Smooth muscle cell (in vitro differentiated cells): ENCODE data around the gene PGF. TPM values are rescaled to one million over a fixed set of nuclear protein-coding genes. Genes with fewer than 3 reads are reported as not detected.

Experiments used
- DNase-seq: peaks from one replicate; lab custom pipeline; 2025; ENCODE audit not compliant: unreplicated experiment; lab: John Stamatoyannopoulos, UW
- H2AFZ ChIP-seq: fragments of 200-600 bp; sonication (generic); 2 replicates; pipeline ENCODE4 v1.6.0; 2016; ENCODE audit warnings: antibody characterized with exemption, low read depth, mild to moderate bottlenecking
- H3F3A ChIP-seq: fragments of 200-600 bp; sonication (generic); 2 replicates; pipeline ENCODE4 v1.6.0; 2017; ENCODE audit warnings: antibody characterized with exemption, low read depth
- H3K27ac ChIP-seq: fragments of 200-600 bp; sonication (generic); 2 replicates; pipeline ENCODE4 v1.5.1; 2016; ENCODE audit warnings: low read depth, mild to moderate bottlenecking
- H3K27me3 ChIP-seq: fragments of 200-600 bp; sonication (generic); 2 replicates; pipeline ENCODE4 v1.6.1; 2016; ENCODE audit warnings: low read depth, mild to moderate bottlenecking
- H3K36me3 ChIP-seq: fragments of 200-600 bp; sonication (generic); 2 replicates; pipeline ENCODE4 v1.5.1; 2016; ENCODE audit warnings: low read depth
- H3K4me1 ChIP-seq: fragments of 200-600 bp; sonication (generic); 2 replicates; pipeline ENCODE4 v1.5.1; 2016; ENCODE audit warnings: low read depth
- H3K4me2 ChIP-seq: fragments of 200-600 bp; sonication (generic); 2 replicates; pipeline ENCODE4 v1.6.0; 2016; ENCODE audit warnings: mild to moderate bottlenecking
- H3K4me3 ChIP-seq: fragments of 200-600 bp; sonication (generic); 2 replicates; pipeline ENCODE4 v1.5.1; 2016; ENCODE audit warnings: mild to moderate bottlenecking
- H3K79me2 ChIP-seq: fragments of 200-600 bp; sonication (generic); 2 replicates; pipeline ENCODE4 v1.6.0; 2016; ENCODE audit warnings: low read depth, mild to moderate bottlenecking
- H3K9ac ChIP-seq: fragments of 200-600 bp; sonication (generic); 2 replicates; pipeline ENCODE4 v1.6.0; 2016; ENCODE audit warnings: low read depth
- H3K9me3 ChIP-seq: fragments of 200-600 bp; sonication (generic); replicated peaks from 2 replicates; pipeline ENCODE4 v1.5.1; 2016; ENCODE audit warnings: low read depth
- H4K20me1 ChIP-seq: fragments of 200-600 bp; sonication (generic); 2 replicates; pipeline ENCODE4 v1.6.0; 2016; ENCODE audit warnings: low read depth
- WGBS: methylation state at CpG from one replicate; pipeline ENCODE4 v1.1.7; 2016; ENCODE audit warnings: low lambda C conversion rate; 5-methylcytosine and 5-hydroxymethylcytosine counted together
- polyA plus RNA-seq: library from polyadenylated mRNA; unstranded; fragments of >200 nt; fragmentation: Nextera tagmentation; extraction: Ambion mirVana; gene quantifications from 2 replicates; pipeline ENCODE4 v1.2.1, GENCODE V29; 2016
- total RNA-seq: library from RNA; depleted of rRNA; stranded (reverse); fragments of >200 nt; gene quantifications from 2 replicates; pipeline ENCODE4 v1.2.3, GENCODE V29; 2014
- TF ChIP-seq, protein P1 (sequence below): fragments of 200-600 bp; sonication (generic); IDR thresholded peaks from 2 replicates; pipeline ENCODE4 v1.5.1; 2017; ENCODE audit warnings: borderline replicate concordance, mild to moderate bottlenecking, antibody characterized with exemption; ENCODE audit not compliant: insufficient read depth, poor library complexity, severe bottlenecking

PGF gene
- total and polyA plus RNA-seq, 2 experiments from 2014 or later: 15.4 to 30.6 TPM

DNA sequence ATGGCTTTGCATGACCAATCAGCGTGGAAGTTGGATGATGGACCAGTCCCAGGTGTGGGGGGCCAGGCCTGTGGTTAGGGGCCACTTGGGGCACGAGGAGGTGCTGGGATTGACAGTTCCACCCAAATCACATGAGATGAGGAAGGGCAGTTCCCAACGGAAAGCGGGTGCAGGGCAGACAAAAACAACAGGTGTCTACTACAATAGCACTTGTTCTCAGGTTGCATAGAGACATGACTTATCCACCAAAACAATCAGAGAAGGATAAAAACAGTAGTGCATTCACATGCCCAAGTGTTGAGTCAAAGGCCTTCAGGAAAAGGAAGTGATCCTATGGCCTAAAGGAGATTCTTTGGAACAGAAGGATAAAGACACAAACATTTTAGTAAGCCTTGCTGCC is 32.7 kb upstream of the PGF start:
- Histone ChIP-seq H3K4me3 (no peak overlapping the region), H3K4me1 (peaks cover 6% of the 10 kb centered on the region), H3K4me2 (no peak overlapping the region), H3K9me3 (no peaks in the 10 kb centered on the region), H3F3A (no peaks in the 10 kb centered on the region), H3K36me3 (no peaks in the 10 kb centered on the region), H4K20me1 (no peaks in the 10 kb centered on the region), H2AFZ (no peak overlapping the region), H3K9ac (no peak overlapping the region), H3K27ac (no peak overlapping the region), H3K79me2 (no peaks in the 10 kb centered on the region), H3K27me3 (no peaks in the 10 kb centered on the region)
- 86% methylated on average over 4 of the region's 4 CpGs for WGBS
- no peak for DNase-seq
- TF ChIP-seq, protein P1, sequence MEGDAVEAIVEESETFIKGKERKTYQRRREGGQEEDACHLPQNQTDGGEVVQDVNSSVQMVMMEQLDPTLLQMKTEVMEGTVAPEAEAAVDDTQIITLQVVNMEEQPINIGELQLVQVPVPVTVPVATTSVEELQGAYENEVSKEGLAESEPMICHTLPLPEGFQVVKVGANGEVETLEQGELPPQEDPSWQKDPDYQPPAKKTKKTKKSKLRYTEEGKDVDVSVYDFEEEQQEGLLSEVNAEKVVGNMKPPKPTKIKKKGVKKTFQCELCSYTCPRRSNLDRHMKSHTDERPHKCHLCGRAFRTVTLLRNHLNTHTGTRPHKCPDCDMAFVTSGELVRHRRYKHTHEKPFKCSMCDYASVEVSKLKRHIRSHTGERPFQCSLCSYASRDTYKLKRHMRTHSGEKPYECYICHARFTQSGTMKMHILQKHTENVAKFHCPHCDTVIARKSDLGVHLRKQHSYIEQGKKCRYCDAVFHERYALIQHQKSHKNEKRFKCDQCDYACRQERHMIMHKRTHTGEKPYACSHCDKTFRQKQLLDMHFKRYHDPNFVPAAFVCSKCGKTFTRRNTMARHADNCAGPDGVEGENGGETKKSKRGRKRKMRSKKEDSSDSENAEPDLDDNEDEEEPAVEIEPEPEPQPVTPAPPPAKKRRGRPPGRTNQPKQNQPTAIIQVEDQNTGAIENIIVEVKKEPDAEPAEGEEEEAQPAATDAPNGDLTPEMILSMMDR: no peak

DNA sequence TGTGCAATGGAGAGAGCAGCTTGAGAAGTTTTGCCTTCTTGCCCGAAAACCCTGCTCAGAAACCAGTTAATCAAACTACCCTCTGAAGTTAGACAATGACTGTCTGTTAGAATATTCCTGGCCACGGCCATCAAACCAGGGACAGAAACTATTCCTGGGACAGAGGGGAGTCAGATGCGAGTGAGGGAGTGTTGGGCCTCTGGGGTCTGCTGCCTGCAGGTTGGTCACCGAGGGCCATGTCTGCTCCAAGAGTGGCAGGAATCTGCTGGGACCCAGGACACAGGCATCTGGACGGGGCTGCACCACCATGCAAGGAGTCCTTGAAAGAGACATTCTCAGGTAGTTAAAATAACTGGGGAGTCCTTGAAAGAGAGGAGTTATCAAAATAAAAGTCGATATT is 30.4 kb upstream of the PGF start:
- Histone ChIP-seq H3K9ac (no peak overlapping the region), H4K20me1 (no peaks in the 10 kb centered on the region), H3K79me2 (no peaks in the 10 kb centered on the region), H3K36me3 (no peaks in the 10 kb centered on the region), H3K27ac (no peak overlapping the region), H3F3A (no peaks in the 10 kb centered on the region), H3K4me2 (no peak overlapping the region), H3K27me3 (no peaks in the 10 kb centered on the region), H3K9me3 (no peaks in the 10 kb centered on the region), H3K4me1 (peaks cover 13% of the 10 kb centered on the region), H2AFZ (no peak overlapping the region), H3K4me3 (no peak overlapping the region)
- no peak for DNase-seq
- WGBS: 90% methylated on average over 6 of the region's 6 CpGs
- TF ChIP-seq, protein P1: no peak

GRCh38 chr14:74985028-74985310 is 29.6 kb upstream of the PGF start:
- H3K27ac ChIP-seq: no peak overlapping the region
- H3K27me3 ChIP-seq: no peaks in the 10 kb centered on the region
- H3K4me1 ChIP-seq: peaks cover 18% of the 10 kb centered on the region
- no peak for DNase-seq
- H3K9me3 ChIP-seq: no peaks in the 10 kb centered on the region
- no peaks in the 10 kb centered on the region for H4K20me1 ChIP-seq
- H3K4me2 ChIP-seq: no peak overlapping the region
- H3K79me2 ChIP-seq: no peaks in the 10 kb centered on the region
- WGBS: 79% methylated on average over 10 of the region's 10 CpGs
- H3F3A ChIP-seq: no peaks in the 10 kb centered on the region
- H3K9ac ChIP-seq: no peak overlapping the region
- no peak overlapping the region for H3K4me3 ChIP-seq
- TF ChIP-seq, protein P1: no peak
- no peak overlapping the region for H2AFZ ChIP-seq
- H3K36me3 ChIP-seq: no peaks in the 10 kb centered on the region

DNA sequence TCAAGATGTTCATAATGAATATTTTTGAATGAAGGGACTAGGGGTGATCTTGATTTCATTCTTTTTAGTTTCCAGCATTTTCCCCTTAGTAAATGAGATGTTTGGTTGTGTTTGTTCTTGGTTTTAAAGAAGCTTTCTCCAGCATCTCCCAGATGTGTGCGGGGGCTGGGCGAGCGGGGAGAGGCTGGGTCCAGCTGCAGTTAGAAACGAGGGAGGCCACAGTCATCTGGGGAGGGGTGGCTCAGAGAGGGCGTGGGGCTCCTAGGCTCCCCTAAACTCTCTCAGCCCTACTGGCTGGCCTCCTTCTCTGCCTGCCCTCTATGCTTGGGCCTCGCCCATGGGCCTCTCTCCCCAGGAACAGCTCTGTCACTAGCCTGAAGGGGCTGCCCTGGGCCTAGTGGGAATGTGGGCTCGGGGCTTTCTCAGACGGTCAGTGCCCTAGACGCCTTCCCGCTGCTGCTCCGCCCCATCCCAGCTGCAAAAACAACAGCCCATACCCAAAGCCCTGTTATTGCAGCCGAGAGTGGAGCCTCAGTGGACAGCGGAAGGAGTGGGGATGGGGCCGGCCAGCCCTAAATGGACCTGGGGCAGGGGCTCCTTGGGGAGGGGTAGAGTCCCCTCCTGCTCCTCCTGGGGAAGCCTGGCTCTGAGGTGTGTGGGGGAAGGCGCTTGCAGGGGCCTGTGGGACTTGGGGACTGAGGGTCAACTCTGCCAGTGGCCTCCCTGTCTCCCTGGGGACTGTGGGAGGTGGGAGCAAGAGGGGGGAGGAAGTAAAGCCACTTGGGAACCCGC is 29.0 kb upstream of the PGF start:
- Histone ChIP-seq H3K9ac (no peak overlapping the region), H3K4me2 (no peak overlapping the region), H3K9me3 (no peaks in the 10 kb centered on the region), H4K20me1 (no peaks in the 10 kb centered on the region), H3F3A (no peaks in the 10 kb centered on the region), H3K27me3 (no peaks in the 10 kb centered on the region), H3K27ac (no peak overlapping the region), H3K79me2 (no peaks in the 10 kb centered on the region), H3K4me1 (peaks cover 22% of the 10 kb centered on the region), H3K36me3 (no peaks in the 10 kb centered on the region), H3K4me3 (no peak overlapping the region), H2AFZ (no peak overlapping the region)
- TF ChIP-seq, protein P1: no peak
- DNase-seq: no peak
- WGBS: 80% methylated on average over 15 of the region's 16 CpGs
